DND-41 (cell line): Measurements from ENCODE around the gene PPFIA2.

Experiments
- CTCF ChIP-seq: IDR thresholded peaks from 2 replicates; pipeline ENCODE4 v1.5.1; 2012; ENCODE audit warnings: borderline replicate concordance, low read length, moderate library complexity, mild to moderate bottlenecking; ENCODE audit not compliant: poor library complexity, severe bottlenecking; ENCODE audit errors: extremely low read depth
- EZH2 ChIP-seq: IDR thresholded peaks from 3 replicates; pipeline ENCODE4 v1.6.1; 2012; ENCODE audit warnings: borderline replicate concordance, low read depth, mild to moderate bottlenecking, moderate library complexity, low read length, inconsistent platforms; ENCODE audit not compliant: severe bottlenecking

DNA sequence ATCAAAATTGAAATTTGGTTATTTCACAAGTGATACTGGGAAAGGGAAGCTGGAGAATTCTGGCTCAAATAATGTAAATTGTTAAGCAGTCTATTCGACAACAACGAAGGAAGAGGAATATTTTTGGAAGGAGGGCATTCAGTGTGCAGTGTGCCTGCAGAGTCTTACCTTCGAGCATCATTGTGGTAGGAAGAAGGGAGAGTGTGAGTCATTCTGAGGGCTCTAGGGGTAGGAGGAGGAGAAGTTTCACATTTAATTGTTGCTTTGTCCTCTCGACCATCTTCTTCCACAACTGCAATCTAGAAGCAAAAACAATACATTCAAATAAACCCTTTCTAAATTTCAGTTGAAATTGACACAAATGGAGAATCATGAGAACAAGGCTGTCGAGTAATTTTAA lies 418.2 kb downstream of the PPFIA2 start:
- TF ChIP-seq CTCF (no peak), EZH2 (no peak)
